Measurements from ENCODE around the gene HAX1. TPM values are rescaled to one million over a fixed set of nuclear protein-coding genes. Genes with fewer than 3 reads are reported as not detected.
"Not testable (repeated sequence)": the region's sequence is repeated elsewhere in the genome, so short reads cannot be mapped to it uniquely, and the experiment has no call there.

The HAX1 gene
- total and polyA plus RNA-seq, 12 donors = 162 to 313 (median 172) TPM

- H3K9me3 ChIP-seq = no peaks in the 10 kb centered on the region
- H3K4me3 ChIP-seq = no peak overlapping the region
- no peak overlapping the region for H3K27ac ChIP-seq
- intact Hi-C loops (cut with DNase I) = no loop called here
- WGBS, 2 donors = 97 to 98% methylated on average over 2 of the region's 2 CpGs
- DNase-seq (no peak), ATAC-seq (no peak)
- no peaks in the 10 kb centered on the region for H3K27me3 ChIP-seq
- H3K36me3 ChIP-seq = peaks cover 0 to 60% (median 34%) of the 10 kb centered on the region in 9 donors
- peaks cover 4 to 40% (median 36%) of the 10 kb centered on the region in 9 donors for H3K4me1 ChIP-seq
- no peak for TF ChIP-seq CTCF (IDR thresholded peaks at IDR 0.05)
Observed at GRCh38 chr1:154225370-154225769, 47.1 kb upstream of the HAX1 start.

- H3K27me3 ChIP-seq; DNase-seq; intact Hi-C loops (cut with DNase I); H3K4me3 ChIP-seq; H3K4me1 ChIP-seq; H3K9me3 ChIP-seq; H3K27ac ChIP-seq; ATAC-seq: not testable (repeated sequence)
- 94 to 100% methylated on average over 3 of the region's 3 CpGs for WGBS, 2 donors
- H3K36me3 ChIP-seq = peaks cover 0 to 100% (median 75%) of the 10 kb centered on the region in 9 donors
Observed at GRCh38 chr1:154231112-154231511, 41.3 kb upstream of the HAX1 start.

- ATAC-seq; H3K9me3 ChIP-seq; DNase-seq; intact Hi-C loops (cut with DNase I); H3K4me1 ChIP-seq; H3K27ac ChIP-seq; H3K27me3 ChIP-seq; H3K4me3 ChIP-seq: not testable (repeated sequence)
- H3K36me3 ChIP-seq = peaks cover 0 to 100% (median 79%) of the 10 kb centered on the region in 9 donors
- WGBS, 2 donors = 96% methylated on average over 12 of the region's 12 CpGs
Observed at GRCh38 chr1:154233127-154233526, 39.3 kb upstream of the HAX1 start.

DNA sequence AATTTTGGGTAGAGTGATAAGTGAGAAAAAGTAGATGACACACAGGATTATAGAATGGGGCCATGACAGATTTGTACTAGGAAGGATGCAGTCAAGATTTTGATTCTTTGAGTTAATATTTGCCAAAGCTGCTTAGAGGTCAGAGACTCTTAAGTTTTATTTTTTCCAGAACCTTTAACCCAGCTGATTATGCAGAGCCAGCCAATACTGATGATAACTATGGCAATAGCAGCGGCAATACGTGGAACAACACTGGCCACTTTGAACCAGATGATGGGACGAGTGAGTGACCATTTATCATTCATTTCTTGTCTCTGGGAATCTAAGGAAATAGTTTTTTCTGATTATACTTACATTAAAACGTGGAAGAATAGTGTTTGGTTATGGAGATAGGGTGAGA, 35.6 kb upstream of the HAX1 start:
- H3K4me1 ChIP-seq = no peaks in the 10 kb centered on the region
- no peak overlapping the region for H3K27ac ChIP-seq
- no peak overlapping the region for H3K4me3 ChIP-seq
- ATAC-seq (no peak), DNase-seq (no peak)
- peaks cover 0 to 100% (median 63%) of the 10 kb centered on the region in 9 donors for H3K36me3 ChIP-seq
- H3K9me3 ChIP-seq = no peaks in the 10 kb centered on the region
- no peaks in the 10 kb centered on the region for H3K27me3 ChIP-seq
- 88 to 93% methylated on average over 4 of the region's 4 CpGs for WGBS, 2 donors
- intact Hi-C loops (cut with DNase I) = no loop called here
- no peak for TF ChIP-seq CTCF (IDR thresholded peaks at IDR 0.05)

DNA sequence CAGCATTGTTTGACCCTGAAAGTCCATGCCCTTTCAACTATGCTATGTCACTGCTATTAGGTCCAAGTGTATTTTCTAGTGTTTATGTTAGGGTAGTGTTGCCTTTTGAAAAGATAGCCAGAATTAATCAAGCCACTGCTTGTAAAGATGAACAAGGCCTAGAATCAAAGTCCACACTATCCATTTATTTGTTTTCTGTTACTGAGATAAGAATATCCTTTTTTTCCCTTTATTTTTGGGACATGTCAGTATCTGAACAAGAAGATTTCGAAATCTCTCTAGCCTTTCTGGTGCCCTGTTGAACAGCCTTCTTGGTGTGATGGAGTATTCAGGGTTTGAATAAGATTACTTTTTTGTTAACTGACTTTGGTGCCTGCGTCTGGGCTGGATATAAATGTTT, 35.0 kb upstream of the HAX1 start:
- TF ChIP-seq CTCF (IDR thresholded peaks at IDR 0.05) = no peak
- DNase-seq (no peak), ATAC-seq (no peak)
- H3K4me1 ChIP-seq = no peaks in the 10 kb centered on the region
- H3K27me3 ChIP-seq = no peaks in the 10 kb centered on the region
- H3K27ac ChIP-seq = no peak overlapping the region
- H3K4me3 ChIP-seq = no peak overlapping the region
- intact Hi-C loops (cut with DNase I) = no loop called here
- 94 to 97% methylated on average over 2 of the region's 2 CpGs for WGBS, 2 donors
- H3K36me3 ChIP-seq = peaks cover 0 to 100% (median 64%) of the 10 kb centered on the region in 9 donors
- no peaks in the 10 kb centered on the region for H3K9me3 ChIP-seq
